HK-2 (cell line): Measurements from ENCODE around the gene KLHL4.
A peak's percentile ranks its signal among the peaks of the same experiment; 100 is the strongest.
"Not testable (repeated sequence)": the region's sequence is repeated elsewhere in the genome, so short reads cannot be mapped to it uniquely, and the experiment has no call there.

ENCODE experiments used
- DNase-seq: peaks from one replicate; pipeline ENCODE4 v3.0.0-alpha.2; 2018; ENCODE audit not compliant: unreplicated experiment

The KLHL4 gene, protein sequence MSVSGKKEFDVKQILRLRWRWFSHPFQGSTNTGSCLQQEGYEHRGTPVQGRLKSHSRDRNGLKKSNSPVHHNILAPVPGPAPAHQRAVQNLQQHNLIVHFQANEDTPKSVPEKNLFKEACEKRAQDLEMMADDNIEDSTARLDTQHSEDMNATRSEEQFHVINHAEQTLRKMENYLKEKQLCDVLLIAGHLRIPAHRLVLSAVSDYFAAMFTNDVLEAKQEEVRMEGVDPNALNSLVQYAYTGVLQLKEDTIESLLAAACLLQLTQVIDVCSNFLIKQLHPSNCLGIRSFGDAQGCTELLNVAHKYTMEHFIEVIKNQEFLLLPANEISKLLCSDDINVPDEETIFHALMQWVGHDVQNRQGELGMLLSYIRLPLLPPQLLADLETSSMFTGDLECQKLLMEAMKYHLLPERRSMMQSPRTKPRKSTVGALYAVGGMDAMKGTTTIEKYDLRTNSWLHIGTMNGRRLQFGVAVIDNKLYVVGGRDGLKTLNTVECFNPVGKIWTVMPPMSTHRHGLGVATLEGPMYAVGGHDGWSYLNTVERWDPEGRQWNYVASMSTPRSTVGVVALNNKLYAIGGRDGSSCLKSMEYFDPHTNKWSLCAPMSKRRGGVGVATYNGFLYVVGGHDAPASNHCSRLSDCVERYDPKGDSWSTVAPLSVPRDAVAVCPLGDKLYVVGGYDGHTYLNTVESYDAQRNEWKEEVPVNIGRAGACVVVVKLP

DNA sequence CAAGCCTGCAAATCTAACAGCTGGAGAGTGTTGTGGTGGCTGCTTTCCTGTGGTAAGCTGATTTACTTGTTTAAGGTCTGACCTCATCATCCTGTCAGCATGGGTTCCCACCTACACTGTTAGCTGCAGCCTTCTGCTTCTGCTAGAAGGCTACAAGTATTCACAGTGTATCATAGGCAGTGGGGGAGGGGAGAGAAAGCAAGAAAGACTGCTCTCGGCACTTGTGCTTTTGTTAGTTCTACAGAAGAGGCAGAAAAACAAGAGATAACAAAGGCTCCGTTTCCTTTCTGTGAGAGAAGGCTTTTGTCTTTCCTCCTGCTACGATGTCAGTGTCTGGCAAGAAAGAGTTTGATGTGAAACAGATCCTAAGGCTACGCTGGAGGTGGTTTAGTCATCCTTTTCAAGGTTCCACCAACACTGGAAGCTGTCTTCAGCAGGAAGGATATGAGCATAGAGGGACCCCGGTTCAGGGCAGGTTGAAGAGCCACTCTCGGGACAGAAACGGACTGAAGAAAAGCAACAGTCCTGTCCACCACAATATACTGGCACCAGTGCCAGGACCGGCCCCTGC is at the start of gene KLHL4:
Gene KLHL4, plus strand, starts transcription at position 232 of the 571 bp plus-strand sequence. Its CDS starts 92 bp downstream, at position 324.
- peak; percentile 13 for DNase-seq

DNA sequence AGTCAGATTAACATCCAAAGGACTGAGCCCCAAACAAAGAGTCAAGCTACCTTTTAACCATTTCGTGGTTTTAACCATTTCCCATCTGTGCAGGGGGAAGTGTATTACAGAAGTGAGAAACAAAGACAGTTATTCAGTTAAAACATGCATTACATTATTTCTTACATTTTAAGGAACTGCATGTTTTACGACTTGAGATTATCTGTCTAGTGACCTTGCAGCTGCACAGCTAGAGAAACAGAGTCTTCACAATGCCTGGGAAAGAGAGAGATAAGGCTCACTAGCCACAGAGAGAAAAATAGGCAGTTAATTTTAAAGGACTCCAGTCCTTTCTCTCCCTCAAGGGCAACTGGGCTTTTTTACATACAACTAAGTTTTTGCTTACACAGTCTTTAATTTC is 48.7 kb upstream of the KLHL4 start:
- no peak for DNase-seq

DNA sequence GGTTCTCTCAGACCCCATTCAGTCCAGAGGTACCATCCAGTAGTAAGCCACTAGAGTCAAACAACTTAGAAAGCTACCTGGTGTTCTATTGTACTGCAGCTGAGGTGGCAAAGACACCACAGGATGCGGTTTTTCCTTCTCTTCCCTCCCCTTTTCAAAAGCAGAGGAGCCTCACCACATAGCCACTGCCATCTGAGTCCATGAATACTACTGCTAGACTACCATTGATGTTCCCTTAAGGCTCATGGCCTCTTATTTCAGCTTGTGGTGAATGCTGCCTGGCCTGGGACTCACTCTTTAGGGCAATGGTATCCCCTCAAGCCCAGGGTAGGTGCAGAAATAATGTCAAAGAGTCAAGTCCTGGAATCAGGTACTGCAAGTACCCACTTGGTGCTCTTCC is 41.8 kb upstream of the KLHL4 start:
- DNase-seq: no peak

DNA sequence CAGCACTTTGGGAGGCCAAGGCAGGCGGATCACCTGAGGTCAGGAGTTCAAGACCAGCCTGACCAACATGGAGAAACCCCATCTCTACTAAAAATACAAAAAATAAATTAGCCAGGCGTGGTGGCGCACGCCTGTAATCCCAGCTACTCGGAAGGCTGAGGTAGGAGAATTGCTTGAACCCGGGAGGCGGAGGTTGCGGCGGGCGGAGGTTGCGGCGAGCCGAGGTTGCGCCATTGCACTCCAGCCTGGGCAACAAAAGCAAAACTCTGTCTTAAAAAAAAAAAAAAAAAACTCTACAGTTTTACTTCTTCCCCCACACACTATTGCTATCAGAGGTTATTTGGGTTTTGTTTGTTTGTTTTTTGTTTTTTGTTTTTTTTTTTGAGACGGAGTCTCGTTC is 38.9 kb upstream of the KLHL4 start:
- not testable (repeated sequence) for DNase-seq

DNA sequence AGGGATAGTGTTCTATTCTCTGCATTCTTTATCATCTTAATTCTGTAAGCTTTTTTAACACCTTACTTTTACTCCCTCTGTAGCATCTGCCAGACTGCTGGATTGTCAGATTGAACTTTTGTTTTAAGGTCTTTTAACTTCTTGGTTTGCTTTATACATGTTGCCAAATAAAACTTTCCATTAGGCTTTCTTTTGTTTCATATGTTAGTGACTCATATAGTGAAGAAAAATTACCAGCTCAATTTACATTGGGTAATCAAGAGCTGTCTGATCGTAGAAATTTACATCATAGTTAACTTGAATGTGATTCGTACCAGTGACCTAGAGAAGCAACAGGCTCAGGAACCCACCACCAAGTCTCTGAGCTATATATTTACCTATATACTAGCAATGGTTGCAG is 28.5 kb upstream of the KLHL4 start:
- DNase-seq: no peak

DNA sequence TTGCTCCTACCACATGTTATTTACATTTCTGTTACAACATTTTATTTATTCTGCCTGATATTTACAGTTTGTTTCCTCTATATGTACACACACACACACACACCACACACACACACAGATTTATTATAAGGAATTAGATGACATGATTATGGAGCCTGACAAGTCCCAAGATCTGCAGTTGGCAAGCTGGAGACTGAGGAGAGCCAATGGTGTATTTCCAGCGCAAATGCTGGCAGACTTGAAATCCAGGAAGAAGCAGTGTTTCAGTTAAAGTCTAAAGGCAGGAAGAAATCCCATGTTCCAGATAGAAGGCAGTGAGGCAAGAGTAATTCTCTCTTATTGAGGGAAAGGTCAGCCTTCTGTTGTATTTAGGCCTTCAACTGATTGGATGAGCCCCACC is 1.8 kb upstream of the KLHL4 start:
- DNase-seq: no peak

DNA sequence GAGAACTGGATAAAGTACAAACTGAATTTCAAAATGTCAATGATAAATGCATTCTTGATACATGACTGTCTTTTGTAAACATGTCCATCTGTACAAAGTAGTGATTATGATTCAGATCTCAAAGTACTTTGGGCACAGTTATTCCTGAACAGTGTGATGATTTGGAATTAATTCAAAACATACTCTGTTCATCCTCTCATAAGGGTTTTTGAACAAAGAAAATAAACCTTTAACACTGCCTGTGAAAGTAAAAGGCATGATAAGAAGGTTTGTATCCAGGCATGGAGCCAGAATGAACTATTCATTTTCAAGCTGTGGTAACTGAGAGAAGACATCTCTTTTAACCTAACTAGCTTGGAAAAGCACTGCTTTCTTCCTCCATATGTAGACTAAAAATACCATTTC is 883 bp upstream of the KLHL4 start:
- no peak for DNase-seq

DNA sequence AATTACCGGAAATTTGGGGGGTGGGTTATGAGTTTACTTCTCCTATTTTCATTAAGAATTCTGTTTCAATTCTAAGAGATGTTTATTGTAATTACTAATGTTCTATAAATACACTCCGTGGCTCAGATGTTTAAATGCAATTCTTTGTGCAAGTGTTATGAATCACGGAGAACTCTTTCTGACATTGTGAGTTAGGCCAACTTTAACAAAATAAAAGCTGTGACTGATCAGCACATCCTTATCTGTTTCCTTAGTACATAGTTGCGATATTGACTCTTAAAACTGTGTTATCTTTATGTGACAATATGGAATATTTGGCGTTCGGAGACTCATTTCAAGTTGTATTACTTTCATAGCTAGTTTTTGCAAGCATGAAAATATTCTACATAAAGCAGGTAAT is 902 bp downstream of the KLHL4 start:
- no peak for DNase-seq

DNA sequence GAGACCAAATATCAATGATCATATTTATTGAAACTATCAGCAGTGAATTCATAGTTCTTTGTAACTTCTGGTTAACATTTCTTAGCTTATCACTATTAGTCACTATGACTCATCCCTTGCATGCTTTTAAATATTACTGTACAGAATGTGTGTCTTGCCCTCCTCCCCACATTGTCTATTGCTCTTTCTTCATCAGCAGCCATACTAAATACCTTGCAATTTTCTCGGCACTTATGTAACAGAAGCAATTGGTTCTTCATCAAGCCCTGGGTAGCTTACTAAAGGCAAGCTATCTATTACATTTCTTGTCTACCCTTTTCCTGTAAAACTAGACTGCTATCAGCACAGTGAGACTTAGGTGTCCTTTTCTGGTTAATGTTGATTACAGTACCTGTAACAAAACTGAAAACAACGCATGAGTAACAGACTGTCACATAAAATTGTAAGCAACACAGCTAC is 8.2 kb downstream of the KLHL4 start:
- no peak for DNase-seq

DNA sequence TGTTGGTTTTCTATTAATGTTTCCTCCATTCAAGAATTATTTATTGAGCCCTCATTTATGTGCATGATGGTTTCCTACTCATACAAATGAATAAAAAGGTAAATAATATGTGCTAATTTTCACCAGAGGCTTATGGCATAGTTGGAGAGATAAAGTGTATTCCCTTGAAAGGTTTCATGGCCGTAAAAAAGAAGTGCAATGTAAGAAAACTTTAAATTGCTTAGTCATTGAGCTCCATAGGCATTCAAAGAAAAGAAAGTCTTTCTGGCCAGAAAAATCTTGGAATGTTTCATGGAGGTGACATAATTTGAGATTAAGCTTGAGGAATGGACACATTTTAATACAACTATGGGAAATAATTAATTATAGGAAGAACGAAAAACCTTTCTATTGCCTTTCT is 8.7 kb downstream of the KLHL4 start:
- DNase-seq: no peak

DNA sequence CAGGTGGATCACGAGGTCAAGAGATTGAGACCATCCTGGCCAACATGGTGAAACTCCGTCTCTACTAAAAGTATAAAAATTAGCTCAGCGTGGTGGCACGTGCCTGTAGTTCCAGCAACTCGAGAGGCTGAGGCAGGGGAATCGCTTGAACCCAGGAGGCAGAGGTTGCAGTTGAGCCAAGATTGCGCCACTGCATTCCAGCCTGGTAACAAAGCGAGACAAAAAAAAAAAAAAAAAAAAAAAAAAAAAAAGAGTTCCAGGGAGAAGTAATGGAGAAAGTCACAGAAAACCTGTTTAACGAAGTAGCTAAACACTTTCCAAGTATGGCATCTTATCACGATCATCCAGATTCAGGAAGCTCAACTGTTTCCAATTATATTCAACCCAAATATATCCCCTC is 10.9 kb downstream of the KLHL4 start:
- no peak for DNase-seq

DNA sequence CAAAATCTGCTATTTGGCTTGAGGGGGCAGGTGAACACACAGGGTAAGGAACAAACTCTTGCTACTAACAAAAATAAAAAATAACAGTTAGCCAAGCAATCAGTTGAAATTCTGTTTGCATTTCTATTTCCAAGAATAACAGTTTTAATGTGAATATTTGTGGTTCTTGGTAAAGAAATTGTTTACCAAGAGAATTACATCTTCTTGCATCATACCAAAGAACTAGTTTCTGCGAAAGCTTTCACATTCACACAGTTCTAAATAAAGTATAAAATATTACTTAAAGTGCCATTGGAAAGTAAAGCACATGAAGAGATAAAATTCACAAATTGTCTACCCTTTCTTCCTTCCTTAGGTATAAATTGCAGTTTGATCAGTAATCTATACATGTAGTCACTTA is 54.4 kb downstream of the KLHL4 start:
- DNase-seq: no peak

DNA sequence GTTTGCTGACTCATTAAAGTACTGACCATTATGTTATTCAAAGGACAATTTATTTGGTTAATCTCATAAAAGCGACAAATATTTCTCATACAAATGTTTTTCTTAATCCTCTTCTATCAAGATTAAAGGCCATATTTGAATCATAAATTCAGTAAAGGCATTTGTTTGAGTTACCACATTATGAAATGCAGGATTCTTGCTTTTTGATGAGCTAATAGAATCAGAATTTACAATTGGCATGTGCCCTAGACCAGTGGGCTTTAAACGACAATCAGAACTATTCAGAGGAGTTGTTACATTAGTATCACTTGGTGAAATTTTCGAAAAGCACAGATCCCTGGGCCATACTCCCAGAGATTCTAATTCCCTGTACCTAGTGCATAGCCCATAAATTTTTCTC is 55.3 kb downstream of the KLHL4 start:
- no peak for DNase-seq

DNA sequence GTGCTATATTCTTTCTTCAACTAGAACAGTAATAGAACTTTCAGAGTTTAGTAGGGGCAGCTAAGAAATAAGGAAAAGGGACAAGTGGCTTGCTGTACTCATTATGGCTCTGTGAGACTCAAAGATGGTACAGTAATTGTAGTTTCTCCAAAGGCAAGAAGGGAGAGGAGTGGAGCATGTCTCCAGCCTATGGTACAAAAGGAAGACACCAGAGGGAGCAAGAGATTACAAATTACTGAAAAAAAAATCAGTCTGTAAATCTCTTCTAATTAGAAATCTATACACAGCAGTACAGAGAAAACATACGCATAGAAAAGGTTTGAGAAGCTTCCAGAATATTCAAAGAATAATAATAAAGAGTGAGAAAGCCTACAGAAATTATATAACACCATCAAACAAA is 61.4 kb downstream of the KLHL4 start:
- DNase-seq: no peak

DNA sequence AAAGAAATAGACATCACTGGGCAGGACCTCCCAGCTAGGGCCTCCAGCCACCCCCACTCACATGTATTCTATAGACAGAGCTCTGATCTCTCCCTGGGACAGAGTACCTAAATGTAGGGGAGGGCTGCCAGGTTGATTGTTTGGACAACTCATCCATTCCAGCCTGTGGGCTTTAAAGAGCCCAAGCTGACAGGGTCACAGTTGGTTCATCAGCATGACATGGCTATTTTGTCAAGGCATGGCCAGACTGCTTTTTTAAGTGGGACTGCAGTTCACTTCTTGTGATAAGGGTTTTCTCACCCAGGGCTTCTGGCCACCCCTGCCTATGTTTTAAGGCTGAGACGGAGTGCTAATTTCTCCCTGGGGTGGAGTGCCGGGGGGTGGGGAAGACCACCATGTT is 63.3 kb downstream of the KLHL4 start:
- DNase-seq: no peak

DNA sequence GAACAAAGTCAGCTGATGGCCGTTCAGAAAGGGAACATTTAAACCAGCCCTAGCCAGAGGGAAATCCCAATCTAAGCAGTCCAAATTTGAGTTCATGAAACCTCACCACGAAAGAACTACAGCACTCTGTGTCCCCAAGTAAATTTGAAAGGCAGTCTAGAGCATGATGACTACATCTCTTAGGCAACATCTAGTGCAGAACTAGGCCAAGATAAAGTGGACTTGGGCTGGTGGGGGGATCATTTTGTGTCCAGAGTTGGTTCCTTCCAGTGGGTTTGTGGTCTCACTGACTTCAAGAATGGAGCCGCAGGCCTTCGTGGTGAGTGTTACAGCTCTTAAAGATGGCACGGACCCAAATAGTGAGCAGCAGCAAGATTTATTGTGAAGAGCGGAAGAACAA is 64.9 kb downstream of the KLHL4 start:
- no peak for DNase-seq

DNA sequence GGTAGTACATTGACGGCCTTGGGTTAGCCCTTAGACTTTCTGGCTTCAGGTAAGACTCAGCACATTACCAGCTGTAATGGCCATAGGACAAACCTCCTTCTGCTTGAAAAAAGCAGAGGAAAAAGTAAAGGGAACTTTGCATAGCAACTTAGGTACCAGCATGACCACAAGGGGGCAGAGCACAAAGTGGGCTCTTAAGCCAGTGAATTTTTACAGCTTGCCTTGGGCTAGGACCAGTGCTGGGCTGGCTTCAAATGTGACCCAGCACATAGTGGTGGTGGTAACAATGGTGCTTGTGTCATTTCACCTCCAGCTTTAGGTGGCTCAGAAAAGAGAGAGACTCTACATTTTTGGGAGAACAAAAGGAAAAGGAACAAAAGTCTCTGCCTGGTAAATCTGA is 66.1 kb downstream of the KLHL4 start:
- peak; percentile 11 for DNase-seq

DNA sequence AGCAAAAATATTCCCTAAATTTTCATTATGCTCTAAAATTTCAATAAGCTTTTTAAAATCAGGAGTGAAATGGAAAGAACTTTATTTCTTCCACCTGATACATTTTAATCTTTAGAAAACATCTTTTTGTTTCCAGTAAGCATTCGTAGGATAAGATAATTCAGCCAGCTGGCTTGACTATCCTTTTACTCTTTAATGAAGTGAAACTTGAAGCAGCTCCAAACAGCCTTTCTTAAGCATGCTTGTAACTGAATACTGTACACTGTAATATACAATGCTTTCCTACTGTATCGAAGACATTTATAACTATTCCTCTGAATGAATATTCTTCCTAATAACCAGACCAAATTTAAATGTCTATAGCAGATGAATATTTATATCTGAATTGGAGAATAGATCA is 98.8 kb downstream of the KLHL4 start:
- no peak for DNase-seq

DNA sequence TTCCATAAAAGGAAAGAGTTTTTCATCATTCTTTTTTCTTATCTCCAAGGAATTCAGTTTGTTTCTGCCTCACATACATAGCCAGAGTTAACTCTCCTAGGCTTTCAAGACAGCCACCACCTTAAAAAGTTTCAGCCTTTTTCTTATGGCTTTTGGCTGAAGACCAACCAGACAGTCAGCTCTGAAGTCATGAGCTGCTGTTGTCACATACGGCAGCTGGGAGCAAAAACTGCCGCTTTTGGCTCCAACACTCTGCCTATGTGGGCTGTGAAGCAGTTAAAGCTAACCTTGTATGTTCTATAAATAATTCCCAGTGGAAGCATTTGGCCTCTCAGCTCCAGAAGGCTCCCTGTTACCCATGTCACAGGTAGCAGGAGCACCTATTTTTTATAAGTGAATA is 104.1 kb downstream of the KLHL4 start:
- no peak for DNase-seq

DNA sequence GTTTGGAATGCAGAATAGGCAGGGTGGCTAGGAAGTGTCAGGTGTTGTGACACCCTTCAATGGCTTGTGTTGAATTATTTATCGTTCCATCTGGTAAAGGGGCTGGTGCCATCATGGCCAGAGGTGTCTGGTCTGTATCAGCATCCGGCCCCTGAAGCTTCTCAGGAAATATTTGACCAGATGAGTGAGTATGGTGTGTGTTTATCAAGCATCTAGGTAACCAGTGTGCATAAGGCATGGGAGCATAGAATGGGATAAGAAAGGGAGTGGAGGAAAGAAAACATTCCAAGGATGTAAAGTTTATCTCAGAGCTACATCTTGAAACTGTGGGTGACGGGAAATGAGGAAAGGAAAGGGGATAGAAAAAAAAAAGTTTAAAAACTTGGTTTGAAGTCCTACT is 109.4 kb downstream of the KLHL4 start:
- no peak for DNase-seq

DNA sequence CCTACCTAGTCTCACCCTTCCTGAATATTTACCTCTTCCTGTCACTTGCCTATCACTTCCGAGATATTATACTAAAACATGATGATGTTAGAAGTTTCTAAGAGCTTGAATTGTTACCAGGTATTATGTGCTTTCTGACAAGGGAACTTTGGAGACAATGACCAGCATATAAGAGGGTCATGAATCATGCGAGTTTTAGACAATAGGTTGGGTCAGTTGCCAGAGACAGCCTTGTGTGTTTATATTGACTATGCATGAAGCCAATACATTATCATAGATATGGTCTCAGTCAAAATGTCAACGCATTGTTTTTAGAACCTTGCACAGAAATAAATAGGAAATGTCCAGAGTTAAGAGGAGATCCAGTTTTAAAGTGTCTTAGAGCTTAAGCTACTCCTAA is 116.8 kb downstream of the KLHL4 start:
- DNase-seq: no peak

DNA sequence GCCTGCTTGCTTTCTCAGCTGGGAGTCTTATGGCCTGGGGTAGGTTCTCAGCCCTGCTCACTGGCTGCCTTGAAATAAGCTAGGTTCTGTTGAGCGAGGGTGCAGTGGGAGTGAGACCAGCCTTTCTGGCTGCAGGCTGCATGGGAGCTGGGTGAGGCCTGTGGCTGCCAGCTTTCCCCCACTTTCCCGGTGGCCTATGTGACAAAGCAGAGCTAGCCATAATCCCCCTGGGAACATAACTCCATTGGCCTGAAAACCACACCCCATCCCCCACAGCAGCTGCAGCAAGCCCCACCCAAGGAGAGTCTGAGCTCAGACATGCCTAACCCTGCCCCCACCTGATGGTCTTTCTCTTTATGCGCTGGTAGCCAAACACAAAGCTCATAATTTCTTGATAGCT is 118.9 kb downstream of the KLHL4 start:
- DNase-seq: no peak

DNA sequence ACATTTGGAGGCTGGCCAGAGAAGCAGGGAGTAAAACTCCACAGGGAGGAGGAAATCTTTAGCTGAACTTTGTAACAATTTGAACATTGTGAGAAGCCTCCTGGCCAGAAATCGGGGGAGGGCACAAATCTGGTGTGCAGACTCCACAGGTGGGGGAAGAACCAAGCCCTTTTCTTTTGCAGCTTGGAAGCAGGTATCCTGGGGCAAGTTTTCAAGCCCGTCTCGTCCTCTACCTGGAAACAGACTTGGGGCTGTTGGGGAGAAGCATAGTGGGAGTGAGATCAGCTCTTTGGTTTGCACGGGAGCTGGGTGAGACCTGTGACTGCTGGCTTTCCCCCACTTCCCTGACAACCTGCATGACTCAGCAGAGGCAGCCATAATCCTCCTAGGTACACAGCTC is 123.8 kb downstream of the KLHL4 start:
- not testable (repeated sequence) for DNase-seq
